Astrocyte (in vitro differentiated cells and primary cell): ENCODE data around the gene ENTPD2.

Experiments
- CTCF ChIP-seq: IDR thresholded peaks from 2 replicates; pipeline ENCODE4 v1.5.1; 2011; ENCODE audit warnings: low read depth, mild to moderate bottlenecking, inconsistent platforms, low read length, moderate library complexity; ENCODE audit not compliant: insufficient read depth
- EZH2 ChIP-seq: IDR thresholded peaks from 2 replicates; pipeline ENCODE4 v1.6.1; 2012; ENCODE audit warnings: mild to moderate bottlenecking, low read length, inconsistent platforms; ENCODE audit not compliant: insufficient read depth

- TF ChIP-seq CTCF (no peak), EZH2 (no peak)
Measured at GRCh38 chr9:137035507-137035834, 18.4 kb downstream of the ENTPD2 start.
